HepG2 (cell line): ENCODE data around the gene WWP2. TPM values are rescaled to one million over a fixed set of nuclear protein-coding genes. Genes with fewer than 3 reads are reported as not detected.

ENCODE experiments used
- ATAC-seq: fragments of 200-7000 bp; cut with Tn5 transposase; 3 replicates; pipeline ENCODE4 v1.9.1; 2020; ENCODE audit warnings: mild to moderate bottlenecking, moderate library complexity
- BruUV-seq: library from RNA; stranded (reverse); fragments of 400-500 nt; replicated peaks from 2 replicates; lab custom pipeline; 2021; lab: Mats Ljungman, UMichigan
- CTCF ChIA-PET: fragments of 300-600 bp; formaldehyde crosslinking; extraction: SDS; loops from one replicate; lab custom pipeline; 2021; ENCODE audit warnings: low total read pairs, inconsistent platforms, low intra/inter-chr PET ratio; lab: Yijun Ruan, JAX
- POLR2A ChIA-PET: fragments of 350-600 bp; sonication (Branson Sonifier 250); formaldehyde crosslinking; loops from one replicate; lab custom pipeline; 2020; ENCODE audit warnings: antibody characterized with exemption, inconsistent platforms; lab: Yijun Ruan, JAX
- DNase-seq: peaks from one replicate; pipeline ENCODE4 v3.0.0-alpha.2; 2015; ENCODE audit warnings: low spot score
- FAIRE-seq: peaks from 3 replicates; lab custom pipeline; 2011; peaks lifted over from hg19 to GRCh38; lab: Jason Lieb, UNC
- H2AFZ ChIP-seq: one replicate; pipeline ENCODE4 v1.6.1; 2011; ENCODE audit warnings: low read length, inconsistent platforms
- H3K27ac ChIP-seq: fragments of 300-600 bp; 3 replicates; pipeline ENCODE4 v1.8.0; 2011; ENCODE audit warnings: mixed run types, mild to moderate bottlenecking, mixed read lengths, low read length, inconsistent platforms; ENCODE audit not compliant: insufficient read depth; ENCODE audit errors: extremely low read length
- H3K27me3 ChIP-seq, 2 experiments: fragments of 200-600 bp in 1 of 2; 2 replicates in 1 of 2; 3 replicates in 1 of 2; pipeline versions ENCODE4 v1.6.0 to v1.8.0; 2011; ENCODE audit warnings: low read length in 2 of 2, mild to moderate bottlenecking in 2 of 2, moderate library complexity in 2 of 2, inconsistent platforms in 1 of 2; ENCODE audit not compliant: insufficient read depth in 2 of 2, control insufficient read depth in 1 of 2
- H3K36me3 ChIP-seq, 2 experiments: fragments of 200-600 bp in 1 of 2; replicated peaks in 1 of 2; 2 replicates in 1 of 2; 3 replicates in 1 of 2; pipeline versions ENCODE4 v1.5.1 to v1.8.0; 2011; ENCODE audit warnings: low read length in 2 of 2, inconsistent platforms in 1 of 2; ENCODE audit not compliant: insufficient read depth in 2 of 2, control insufficient read depth in 1 of 2
- H3K4me1 ChIP-seq: 2 replicates; pipeline ENCODE4 v1.5.1; 2012; ENCODE audit warnings: low read length, inconsistent platforms; ENCODE audit not compliant: insufficient read depth
- H3K4me2 ChIP-seq: 2 replicates; pipeline ENCODE4 v1.6.0; 2011; ENCODE audit warnings: low read depth, low read length, inconsistent platforms
- H3K4me3 ChIP-seq, 3 experiments: fragments of 200-600 bp in 1 of 3; sonication (generic), shearing (Covaris generic) in 1 of 3; replicated peaks in 1 of 3; 2 replicates each; pipeline ENCODE4 v1.5.1; 2011 to 2016; ENCODE audit warnings: low read length in 3 of 3, inconsistent platforms in 2 of 3, low read depth in 2 of 3, mild to moderate bottlenecking in 2 of 3, control low read depth in 1 of 3, mixed read lengths in 1 of 3; ENCODE audit not compliant: insufficient read depth in 1 of 3
- H3K79me2 ChIP-seq: one replicate; pipeline ENCODE4 v1.6.1; 2011; ENCODE audit warnings: low read length, inconsistent platforms; ENCODE audit not compliant: insufficient read depth
- H3K9ac ChIP-seq: 2 replicates; pipeline ENCODE4 v1.6.0; 2011; ENCODE audit warnings: mild to moderate bottlenecking, low read depth, low read length, inconsistent platforms; ENCODE audit not compliant: insufficient read depth
- H3K9me3 ChIP-seq: 2 replicates; pipeline ENCODE4 v1.5.1; 2012; ENCODE audit warnings: mild to moderate bottlenecking, low read length
- H4K20me1 ChIP-seq: 2 replicates; pipeline ENCODE4 v1.6.0; 2011; ENCODE audit warnings: inconsistent platforms, mild to moderate bottlenecking, low read length, moderate library complexity; ENCODE audit not compliant: insufficient read depth
- BRD4 ChIP-seq: sonication (generic); formaldehyde crosslinking; IDR thresholded peaks from 2 replicates; pipeline ENCODE4 v1.4.0; 2020; ENCODE audit warnings: missing genetic modification reagents
- CCDC6 ChIP-seq: sonication (generic); formaldehyde crosslinking; IDR thresholded peaks from 2 replicates; pipeline ENCODE4 v1.8.1; 2022; ENCODE audit warnings: mild to moderate bottlenecking, missing genetic modification reagents, moderate library complexity
- DR1 ChIP-seq: sonication (generic); formaldehyde crosslinking; IDR thresholded peaks from 2 replicates; pipeline ENCODE4 v1.8.0; 2021; ENCODE audit warnings: mild to moderate bottlenecking, missing genetic modification reagents, inconsistent platforms
- ELF3 ChIP-seq: IDR thresholded peaks from 2 replicates; pipeline ENCODE4 v1.6.1; 2016; ENCODE audit warnings: missing genetic modification reagents, missing compliant biosample characterization
- ETV5 ChIP-seq: IDR thresholded peaks from 2 replicates; pipeline ENCODE4 v1.6.1; 2018; ENCODE audit warnings: missing biosample characterization, missing genetic modification reagents, inconsistent platforms, borderline replicate concordance
- FOXA1 ChIP-seq, 2 experiments: fragments of 450-650 bp in 1 of 2; sonication (generic) in 1 of 2; formaldehyde crosslinking in 1 of 2; IDR thresholded peaks; 2 replicates each; pipeline versions ENCODE4 v1.4.0 to v1.6.1; 2016 to 2020; ENCODE audit warnings: missing genetic modification reagents in 1 of 2
- GTF2F1 ChIP-seq: fragments of 150-350 bp; IDR thresholded peaks from 2 replicates; pipeline ENCODE4 v1.6.1; 2014; ENCODE audit warnings: low read length
- IKZF1 ChIP-seq: fragments of 450-650 bp; IDR thresholded peaks from 2 replicates; pipeline ENCODE4 v1.7.1; 2016
- LBX2 ChIP-seq: sonication (generic); formaldehyde crosslinking; IDR thresholded peaks from 2 replicates; pipeline ENCODE4 v1.5.0; 2020; ENCODE audit warnings: missing genetic modification reagents, mild to moderate bottlenecking, borderline replicate concordance
- ZMAT3 ChIP-seq: sonication (generic); formaldehyde crosslinking; conservative IDR thresholded peaks from 2 replicates; pipeline ENCODE4 v1.7.0; 2021; ENCODE audit warnings: missing genetic modification reagents
- ZNF10 ChIP-seq: sonication (generic); formaldehyde crosslinking; IDR thresholded peaks from 2 replicates; pipeline ENCODE4 v1.4.0; 2020; ENCODE audit warnings: mild to moderate bottlenecking, low read depth, missing genetic modification reagents, borderline replicate concordance
- ZNF160 ChIP-seq: sonication (generic); formaldehyde crosslinking; IDR thresholded peaks from 2 replicates; pipeline ENCODE4 v1.8.0; 2022; ENCODE audit warnings: mild to moderate bottlenecking, inconsistent platforms, missing genetic modification reagents
- ZNF263 ChIP-seq: sonication (generic); formaldehyde crosslinking; IDR thresholded peaks from 2 replicates; pipeline ENCODE4 v1.4.0; 2020; ENCODE audit warnings: missing genetic modification reagents
- ZNF530 ChIP-seq: sonication (generic); formaldehyde crosslinking; IDR thresholded peaks from 2 replicates; pipeline ENCODE4 v1.5.0; 2020; ENCODE audit warnings: low read depth, mild to moderate bottlenecking, missing genetic modification reagents
- ZNF761 ChIP-seq: sonication (generic); formaldehyde crosslinking; conservative IDR thresholded peaks from 2 replicates; pipeline ENCODE4 v1.4.0; 2020; ENCODE audit warnings: mild to moderate bottlenecking, missing genetic modification reagents
- WGBS: methylation state at CpG from one replicate; pipeline ENCODE4 v1.1.6; 2017; ENCODE audit warnings: low lambda C conversion rate; 5-methylcytosine and 5-hydroxymethylcytosine counted together
- in situ Hi-C: cut with HindIII; loops from 2 replicates; pipeline ENCODE4 v1.10.0; 2017; ENCODE audit warnings: low pct_unique_long_range_greater_than_20kb; ENCODE audit not compliant: extremely low pct_ligation_motif_present
- intact Hi-C: fragments of 100-400 bp; cut with micrococcal nuclease; formaldehyde crosslinking; loops from one replicate; pipeline ENCODE4 v1.10.0; 2022; ENCODE audit not compliant: unreplicated experiment
- polyA plus RNA-seq, 8 experiments: library from polyadenylated mRNA; depleted of rRNA in 3 of 8; stranded (reverse) in 7 of 8; unstranded in 1 of 8; fragments of >200 nt; fragmentation: Illumina TruSeq in 4 of 8; extraction: Trizol in 4 of 8; gene quantifications; 2 replicates each; pipeline versions ENCODE4 v1.2.1 to v1.2.3, GENCODE V29; 2011 to 2016; ENCODE audit warnings: low read depth in 4 of 8, missing spikeins in 1 of 8, mixed read lengths in 1 of 8; ENCODE audit not compliant: insufficient read depth in 1 of 8
- total RNA-seq, 5 experiments: library from RNA; depleted of rRNA; stranded (reverse); fragments of >200 nt; fragmentation: Illumina TruSeq; extraction: Trizol; gene quantifications; 2 replicates each; pipeline ENCODE4 v1.2.3, GENCODE V29; 2016; ENCODE audit warnings: low read depth in 1 of 5

The WWP2 gene
- total and polyA plus RNA-seq, 2 of the 13 experiments (the other 11 are each of a cell fraction or from before 2014, with no cell fraction given): 11.4 to 28.2 TPM

- no peaks in the 10 kb centered on the region for H3K79me2 ChIP-seq
- H4K20me1 ChIP-seq: no peaks in the 10 kb centered on the region
- H3K27ac ChIP-seq: no peak overlapping the region
- peaks cover 3 to 12% of the 10 kb centered on the region in 2 experiments; a peak in 4 of 5 replicates for H3K36me3 ChIP-seq
- DNase-seq: no peak
- intact Hi-C loops: no loop called here
- TF ChIP-seq ZNF761 (no peak), GTF2F1 (no peak), DR1 (CRISPR knock-in tag) (no peak), LBX2 (CRISPR knock-in tag) (no peak), CCDC6 (CRISPR knock-in tag) (no peak), ZMAT3 (CRISPR knock-in tag) (no peak), ZNF160 (CRISPR knock-in tag) (no peak), ETV5 (CRISPR knock-in tag) (no peak), ZNF263 (CRISPR knock-in tag) (no peak), ZNF10 (CRISPR knock-in tag) (no peak), ELF3 (CRISPR knock-in tag) (no peak), ZNF530 (CRISPR knock-in tag) (no peak), FOXA1 (IDR thresholded peaks at IDR 0.05) (no peak), FOXA1 (CRISPR knock-in tag; IDR thresholded peaks at IDR 0.05) (no peak), BRD4 (CRISPR knock-in tag) (no peak), IKZF1 (no peak)
- ChIA-PET POLR2A (interaction anchor here (1.0 kb wide), 1 partner anchor 16 kb away, joined by 3 read pairs; no protein-coding TSS in a partner anchor), CTCF (no interaction called here)
- no TSS peak for BruUV-seq
- H3K4me1 ChIP-seq: peaks cover 53% of the 10 kb centered on the region
- H2AFZ ChIP-seq: no peak overlapping the region
- ATAC-seq: no peak
- H3K9me3 ChIP-seq: no peaks in the 10 kb centered on the region
- H3K27me3 ChIP-seq: no peaks in the 10 kb centered on the region
- in situ Hi-C loops: no loop called here
- no peak for FAIRE-seq
- no peak overlapping the region for H3K4me2 ChIP-seq
- no peak overlapping the region for H3K4me3 ChIP-seq
- WGBS: 96% methylated on average over 5 of the region's 5 CpGs
- no peak overlapping the region for H3K9ac ChIP-seq
Measured at GRCh38 chr16:69847643-69848042, 85.5 kb downstream of the WWP2 start.
